ENCODE results near the gene FZR1. TPM values are rescaled to one million over a fixed set of nuclear protein-coding genes. Genes with fewer than 3 reads are reported as not detected.

Gene FZR1
- total and polyA plus RNA-seq, 5 experiments from 2014 or later, result 8.1 to 65.1 (median 11.8) TPM

DNA sequence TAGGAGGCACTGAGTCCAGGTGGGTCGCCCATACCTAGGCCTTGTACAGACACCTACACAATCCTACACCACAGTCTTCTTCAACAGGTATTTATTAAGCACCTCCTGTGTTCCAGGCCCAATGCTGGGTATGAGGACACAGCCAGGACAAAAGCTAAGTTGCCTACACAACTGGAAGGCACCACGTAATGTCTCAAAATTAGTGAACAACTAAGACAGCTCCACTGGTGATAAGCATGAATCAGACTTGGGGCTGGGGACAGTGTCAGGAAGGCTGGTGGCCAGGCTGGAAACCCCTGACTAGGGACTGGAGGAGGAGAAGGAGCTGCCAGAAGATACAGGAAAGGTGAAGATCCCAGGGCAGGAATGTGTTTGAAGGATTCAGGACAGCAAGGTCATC is 28.2 kb upstream of the FZR1 start:
- POLR2A ChIA-PET, result interaction anchor here (0.5 kb wide), 1 partner anchor 754 kb away, joined by 4 read pairs; no protein-coding TSS in a partner anchor
- ATAC-seq (no peak), DNase-seq (no peak)
- H3K36me3 Mint-ChIP-seq, result no peaks in the 10 kb centered on the region
- H3K4me3 Mint-ChIP-seq, result peak overlapping the region in 9 of 10 donors; percentile 16 to 88 (median 79)
- peak overlapping the region in 7 of 10 donors; percentile 20 to 86 (median 59) for H3K27ac Mint-ChIP-seq
- H3K4me1 Mint-ChIP-seq, result peaks cover 12 to 23% (median 12%) of the 10 kb centered on the region in 4 donors
- no peaks in the 10 kb centered on the region for H3K27me3 Mint-ChIP-seq
- H3K9me3 Mint-ChIP-seq, result no peaks in the 10 kb centered on the region

DNA sequence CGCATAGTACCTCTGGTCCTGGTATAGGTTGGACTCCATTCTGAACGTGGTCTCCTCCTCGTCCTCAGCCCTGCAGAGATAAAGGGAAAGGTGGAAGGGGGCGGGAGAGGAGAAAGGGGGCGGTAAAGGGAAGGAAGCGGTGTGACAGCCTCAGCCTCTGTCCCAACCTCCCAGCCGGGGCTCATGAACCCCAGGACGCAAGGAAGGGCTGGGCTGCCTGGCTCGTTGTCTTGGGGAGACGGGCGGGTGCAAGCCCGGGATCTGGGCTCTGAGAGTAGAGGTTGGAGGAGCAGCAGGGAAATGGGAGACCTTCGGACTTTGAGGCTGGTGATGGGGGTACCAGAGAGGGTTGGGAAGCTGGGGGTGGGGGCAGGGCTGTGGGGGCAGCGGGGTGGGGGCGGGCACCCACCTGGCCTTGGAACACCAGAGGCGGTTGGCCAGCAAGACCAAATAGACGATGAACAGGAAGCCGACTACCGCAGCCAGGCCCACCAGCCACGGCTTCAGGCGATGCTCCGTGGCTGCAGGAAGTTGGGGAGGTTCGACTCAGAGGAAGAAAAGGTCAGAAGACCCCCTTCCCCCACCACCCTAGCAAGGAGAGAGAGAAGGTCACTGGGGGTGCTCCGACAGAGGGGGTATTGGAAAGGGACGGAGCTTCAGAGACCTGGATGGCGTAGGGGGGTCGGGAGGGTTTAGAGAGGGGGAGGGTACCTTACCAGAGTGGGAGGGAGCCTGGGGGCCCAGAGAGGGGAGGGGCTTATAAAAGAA is 27.5 kb upstream of the FZR1 start:
- H3K4me1 Mint-ChIP-seq, result peaks cover 12 to 23% (median 12%) of the 10 kb centered on the region in 4 donors
- no peaks in the 10 kb centered on the region for H3K27me3 Mint-ChIP-seq
- H3K27ac Mint-ChIP-seq, result peak overlapping the region in 6 of 10 donors; percentile 53 to 88 (median 66)
- H3K36me3 Mint-ChIP-seq, result no peaks in the 10 kb centered on the region
- peak; percentile 42 to 46 for ATAC-seq
- peak in 4 of 10 donors; percentile 10 to 34 (median 18) for DNase-seq
- POLR2A ChIA-PET, result interaction anchor here (0.5 to 1.0 kb wide), 2 partner anchors 28 to 723 kb away, joined by 4 read pairs; partner anchors contain the start of gene FZR1
- peak overlapping the region; percentile 59 to 88 (median 79) for H3K4me3 Mint-ChIP-seq
- H3K9me3 Mint-ChIP-seq, result no peaks in the 10 kb centered on the region

DNA sequence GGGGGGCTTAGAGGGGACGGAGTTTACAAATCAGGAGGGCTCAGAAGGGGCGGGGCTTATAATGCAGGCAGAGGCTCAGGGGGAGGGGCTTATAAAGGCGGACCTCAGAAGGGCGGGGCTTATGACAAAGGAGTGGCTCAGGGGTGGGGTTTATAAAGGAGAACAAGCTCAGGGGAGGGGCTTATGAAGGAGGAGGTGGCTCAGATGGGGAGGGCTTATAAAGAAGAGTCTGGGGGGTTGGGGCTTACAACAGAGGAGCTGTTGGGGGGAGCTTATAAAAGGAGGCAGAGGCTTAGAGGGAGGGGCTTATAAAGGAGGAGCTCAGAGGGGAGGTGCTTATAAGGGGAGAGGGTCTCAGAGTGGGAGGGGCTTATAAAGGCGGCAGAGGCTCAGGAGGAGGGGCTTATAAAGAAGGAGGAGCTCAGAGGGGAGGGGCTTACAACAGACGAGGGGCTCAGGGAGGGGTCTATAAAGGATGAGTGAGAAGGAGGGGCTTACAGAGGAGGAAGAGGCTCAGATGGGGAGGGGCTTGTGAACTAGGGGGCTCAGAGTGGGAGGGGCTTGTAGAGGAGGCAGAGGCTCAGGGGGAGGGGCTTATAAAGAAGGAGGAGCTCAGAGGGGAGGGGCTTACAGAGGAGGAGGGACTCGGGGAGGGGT is 26.8 kb upstream of the FZR1 start:
- Mint-ChIP-seq H3K36me3 (no peaks in the 10 kb centered on the region), H3K27me3 (no peaks in the 10 kb centered on the region), H3K4me3 (peak overlapping the region in 8 of 10 donors; percentile 14 to 88 (median 68)), H3K9me3 (no peaks in the 10 kb centered on the region), H3K4me1 (peaks cover 12 to 23% (median 12%) of the 10 kb centered on the region in 4 donors), H3K27ac (peak overlapping the region in 4 of 10 donors; percentile 14 to 53 (median 26))
- POLR2A ChIA-PET, result interaction anchor here (0.5 to 1.4 kb wide), 3 partner anchors 14 to 723 kb away, joined by 4 read pairs; partner anchors contain the start of gene FZR1
- ATAC-seq (peak; percentile 73 to 78), DNase-seq (peak in 9 of 10 donors; percentile 28 to 83 (median 65))

DNA sequence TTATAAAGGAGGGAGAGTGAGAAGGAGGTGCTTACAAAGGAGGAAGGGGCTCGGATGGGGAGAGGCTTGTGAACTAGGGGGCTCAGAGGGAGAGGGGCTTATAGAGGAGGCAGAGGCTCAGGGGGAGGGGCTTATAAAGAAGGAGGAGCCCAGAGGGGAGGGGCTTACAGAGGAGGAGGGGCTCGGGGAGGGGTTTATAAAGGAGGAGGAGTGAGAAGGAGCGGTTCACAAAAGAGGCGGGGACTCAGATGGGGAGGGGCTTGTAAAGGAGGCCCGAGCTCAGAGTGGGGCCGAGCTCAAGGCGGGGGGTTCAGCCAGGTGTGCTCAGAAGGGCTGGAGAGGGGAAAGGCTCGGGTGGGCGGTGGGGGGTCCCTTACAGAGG is 26.3 kb upstream of the FZR1 start:
- no peaks in the 10 kb centered on the region for H3K27me3 Mint-ChIP-seq
- POLR2A ChIA-PET, result interaction anchor here (1.0 to 1.4 kb wide), 2 partner anchors 15 to 26 kb away, joined by 4 read pairs; partner anchors contain the start of gene FZR1
- peak in 8 of 10 donors; percentile 31 to 70 (median 42) for DNase-seq
- H3K36me3 Mint-ChIP-seq, result no peaks in the 10 kb centered on the region
- ATAC-seq, result peak; percentile 39 to 43
- H3K4me3 Mint-ChIP-seq, result peak overlapping the region in 4 of 10 donors; percentile 10 to 88 (median 48)
- peaks cover 12 to 27% (median 12%) of the 10 kb centered on the region in 4 donors for H3K4me1 Mint-ChIP-seq
- H3K9me3 Mint-ChIP-seq, result no peaks in the 10 kb centered on the region
- peak overlapping the region in 3 of 10 donors; percentile 21 to 53 (median 31) for H3K27ac Mint-ChIP-seq

DNA sequence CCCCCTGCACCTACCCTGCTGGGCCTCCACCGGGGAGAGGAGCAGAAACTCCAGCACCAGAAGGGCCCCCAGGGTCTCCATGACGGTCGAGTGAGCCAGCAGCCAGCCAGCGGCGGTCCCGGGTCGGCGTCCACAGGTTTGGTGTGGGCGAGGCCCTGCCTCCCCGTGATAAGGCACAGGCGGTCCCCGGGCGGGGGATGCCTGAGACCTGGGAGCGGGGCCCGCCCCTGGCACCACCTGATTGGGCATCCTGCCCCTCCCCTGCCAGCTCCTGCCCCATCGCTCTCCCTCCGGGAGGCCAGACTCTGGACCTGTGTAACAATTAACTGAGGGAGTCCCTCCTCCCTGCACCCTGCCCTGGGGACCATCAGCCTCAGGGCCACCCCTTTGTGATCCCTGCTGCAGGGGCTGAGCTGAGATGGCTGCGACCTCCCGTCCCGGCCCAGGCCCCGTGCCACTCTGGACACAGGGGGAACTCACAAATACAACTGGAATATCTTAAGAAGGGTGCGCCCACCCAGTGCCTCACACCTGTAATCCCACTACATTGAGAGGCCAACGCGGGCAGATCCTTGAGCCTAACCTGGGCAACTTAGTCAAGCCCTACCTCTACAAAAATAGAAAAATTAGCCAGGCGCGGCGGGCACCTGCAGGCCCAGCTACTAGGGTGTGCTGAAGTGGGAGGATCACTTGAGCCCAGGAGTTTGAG is 25.6 kb upstream of the FZR1 start, which contains the start of gene SMIM24:
TSS of gene SMIM24 (minus strand) at position 143 of the 709 bp plus-strand sequence. CDS start at position 81, 62 bp downstream.
- POLR2A ChIA-PET, result interaction anchor here (1.1 to 1.4 kb wide), 2 partner anchors 12 to 16 kb away, joined by 3 to 4 read pairs; no protein-coding TSS in a partner anchor
- DNase-seq (no peak), ATAC-seq (no peak)
- H3K4me3 Mint-ChIP-seq, result peak within 1 kb of the TSS in 6 of 10 donors; percentile 19 to 88 (median 62)
- H3K9me3 Mint-ChIP-seq, result no peaks in the 10 kb centered on the region
- H3K27ac Mint-ChIP-seq, result peak within 1 kb of the TSS in 3 of 10 donors; percentile 21 to 53 (median 31)
- no peaks in the 10 kb centered on the region for H3K27me3 Mint-ChIP-seq
- peaks cover 12 to 31% (median 13%) of the 10 kb centered on the region in 4 donors for H3K4me1 Mint-ChIP-seq
- H3K36me3 Mint-ChIP-seq, result no peaks in the 10 kb centered on the region

DNA sequence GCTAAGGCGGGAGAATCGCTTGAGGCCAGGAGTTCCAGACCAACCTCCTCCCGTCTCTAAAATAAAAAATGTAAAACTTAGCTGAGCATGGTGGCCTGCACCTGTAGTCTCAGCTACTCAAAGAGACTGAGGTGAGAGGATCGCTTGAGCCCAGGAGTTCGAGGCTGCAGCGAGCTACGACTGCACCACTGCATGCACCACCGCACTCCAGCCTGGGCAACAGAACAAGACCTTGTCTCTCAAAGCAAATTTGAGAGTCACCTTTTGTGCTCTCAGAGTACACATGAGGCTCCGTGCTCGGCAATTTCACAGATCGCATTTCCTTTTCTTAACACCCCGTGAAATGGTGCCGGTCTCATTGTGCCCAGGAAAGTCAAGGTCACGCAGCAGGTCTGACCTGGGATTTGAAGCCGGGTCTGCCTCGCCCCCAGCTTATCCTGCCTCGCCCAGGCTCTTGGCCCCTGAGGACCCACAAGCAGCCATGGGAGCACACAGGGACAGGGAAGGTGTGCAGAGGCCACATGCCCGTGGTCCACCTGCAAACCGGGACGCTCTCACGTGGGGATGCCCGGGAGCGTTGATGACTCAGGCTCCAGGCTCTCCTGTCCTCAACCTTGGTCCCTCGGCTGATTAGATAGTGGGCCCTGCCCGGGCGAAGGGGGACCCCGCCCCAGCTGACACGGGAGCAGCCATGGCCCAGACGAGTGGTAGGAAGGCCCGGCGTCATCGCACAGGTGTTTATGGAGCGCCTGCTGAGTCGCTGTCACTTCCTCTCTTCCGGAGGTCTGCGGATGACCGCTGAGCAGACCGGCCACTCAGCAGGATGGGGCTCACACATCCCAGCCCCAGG is 24.6 kb upstream of the FZR1 start:
- H3K27me3 Mint-ChIP-seq, result no peaks in the 10 kb centered on the region
- H3K9me3 Mint-ChIP-seq, result no peaks in the 10 kb centered on the region
- H3K4me3 Mint-ChIP-seq, result no peak overlapping the region
- peaks cover 12 to 31% (median 13%) of the 10 kb centered on the region in 4 donors for H3K4me1 Mint-ChIP-seq
- H3K36me3 Mint-ChIP-seq, result no peaks in the 10 kb centered on the region
- no peak overlapping the region for H3K27ac Mint-ChIP-seq
- ATAC-seq (no peak), DNase-seq (no peak)
- POLR2A ChIA-PET, result interaction anchor here (1.1 kb wide), 1 partner anchor 11 kb away, joined by 3 read pairs; no protein-coding TSS in a partner anchor

DNA sequence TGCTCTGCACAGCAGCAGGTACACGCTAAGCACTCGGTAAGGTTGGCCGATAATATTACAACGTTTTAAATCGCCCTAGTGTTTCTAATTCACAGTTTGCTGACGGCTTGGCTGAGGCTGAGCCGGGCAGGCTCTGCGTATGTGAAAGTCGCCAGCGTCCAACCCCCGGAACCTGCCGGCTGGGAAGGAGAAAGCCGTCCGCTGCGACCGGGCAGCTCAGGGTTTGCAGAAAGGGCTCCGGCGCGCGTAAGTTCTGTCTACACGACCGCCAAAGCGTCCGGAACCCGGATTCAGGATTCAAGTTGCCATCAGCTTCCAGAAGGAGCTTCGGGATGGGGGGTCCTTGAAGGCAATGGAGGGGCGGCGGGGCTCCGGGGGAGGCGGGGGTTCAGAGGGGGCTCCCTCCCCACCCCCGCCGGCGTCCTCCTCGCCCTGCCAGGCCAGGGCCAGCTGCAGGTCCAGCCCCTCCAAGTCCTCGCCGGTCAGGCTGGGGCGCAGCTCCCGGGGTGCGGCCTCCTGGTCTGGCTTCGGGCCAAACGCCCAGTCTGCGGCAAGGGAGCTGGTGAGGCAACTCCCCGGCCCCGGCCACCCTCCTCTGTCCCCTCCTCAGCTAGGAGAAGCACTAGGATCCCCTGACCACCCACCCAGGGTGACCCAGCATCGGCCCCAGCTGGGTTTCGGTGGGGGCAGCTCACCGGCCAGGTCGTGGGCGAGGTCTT is 23.4 kb upstream of the FZR1 start:
- DNase-seq (no peak), ATAC-seq (no peak)
- Mint-ChIP-seq H3K4me3 (no peak overlapping the region), H3K27me3 (no peaks in the 10 kb centered on the region), H3K36me3 (peaks cover 0 to 2% (median 0%) of the 10 kb centered on the region in 3 donors), H3K4me1 (peaks cover 12 to 31% (median 13%) of the 10 kb centered on the region in 4 donors), H3K9me3 (no peaks in the 10 kb centered on the region), H3K27ac (no peak overlapping the region)
- POLR2A ChIA-PET, result no interaction called here

DNA sequence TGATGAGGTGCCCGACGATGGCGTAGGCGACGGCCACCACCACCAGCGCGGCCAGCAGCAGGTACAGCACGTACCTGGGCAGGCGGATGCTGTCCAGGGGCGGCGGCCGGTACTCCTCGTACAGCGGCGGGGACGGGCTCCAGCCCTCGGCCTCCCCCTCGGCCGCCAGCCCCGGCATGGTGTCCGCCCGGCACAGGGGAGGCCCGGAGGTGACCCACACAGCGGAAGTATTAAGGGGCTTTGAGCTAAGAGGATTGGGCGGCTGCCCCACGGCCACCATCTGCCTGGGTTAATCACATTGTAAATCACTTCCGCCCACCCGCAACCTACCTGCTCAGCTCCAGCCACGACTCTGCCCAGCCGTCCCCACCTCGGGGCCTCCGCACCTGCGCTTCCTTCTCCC is 22.9 kb upstream of the FZR1 start, which contains the start of gene SMIM44:
TSS of gene SMIM44 (minus strand) at position 216 of the 403 bp plus-strand sequence. CDS start at position 178, 38 bp downstream.
- no peak for DNase-seq
- Mint-ChIP-seq H3K27me3 (no peaks in the 10 kb centered on the region), H3K9me3 (no peaks in the 10 kb centered on the region), H3K4me3 (no peak within 1 kb of the TSS), H3K36me3 (peaks cover 0 to 2% (median 0%) of the 10 kb centered on the region in 3 donors), H3K4me1 (peaks cover 8 to 25% (median 9%) of the 10 kb centered on the region in 4 donors), H3K27ac (peak within 1 kb of the TSS in 1 of 10 donors; percentile 82)
- ATAC-seq, result no peak
- POLR2A ChIA-PET, result no interaction called here

DNA sequence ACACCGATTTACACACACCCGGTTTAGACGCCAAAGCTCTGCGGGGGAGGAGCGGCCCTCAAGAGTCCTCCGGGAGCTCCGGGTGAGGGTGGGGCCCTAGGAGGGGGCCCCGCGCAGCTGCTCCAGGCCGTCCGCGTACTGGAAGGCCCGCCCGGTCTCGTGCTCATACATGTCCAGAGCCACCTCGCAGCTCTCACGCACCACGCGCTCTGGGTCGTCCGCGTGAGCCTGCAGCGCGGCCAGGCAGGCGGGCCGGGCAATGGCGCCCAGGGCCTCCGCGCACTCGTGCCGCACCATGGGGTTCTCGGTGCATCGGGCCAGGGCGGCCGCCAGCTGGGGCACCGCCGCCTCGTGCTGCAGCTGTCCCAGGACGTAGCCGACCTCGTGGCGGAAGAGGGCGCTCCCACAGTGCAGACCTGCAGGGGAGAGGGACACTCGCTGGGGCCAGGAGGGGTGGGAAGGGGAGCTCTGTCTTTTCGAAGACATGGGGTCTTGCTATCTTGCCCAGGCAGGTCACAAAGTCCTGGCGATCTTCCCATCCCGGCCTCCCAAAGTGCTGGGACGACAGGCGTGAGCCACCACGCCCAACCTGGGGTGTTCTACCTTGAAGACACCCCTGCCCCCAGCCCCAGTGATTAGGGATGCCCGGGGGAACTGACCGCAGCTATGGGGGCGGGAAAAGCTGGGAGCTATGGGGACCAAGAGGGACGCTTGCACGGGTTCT is 14.6 kb upstream of the FZR1 start:
- H3K36me3 Mint-ChIP-seq, result peaks cover 0 to 36% (median 6%) of the 10 kb centered on the region in 3 donors
- peaks cover 0 to 13% (median 1%) of the 10 kb centered on the region in 4 donors for H3K4me1 Mint-ChIP-seq

DNA sequence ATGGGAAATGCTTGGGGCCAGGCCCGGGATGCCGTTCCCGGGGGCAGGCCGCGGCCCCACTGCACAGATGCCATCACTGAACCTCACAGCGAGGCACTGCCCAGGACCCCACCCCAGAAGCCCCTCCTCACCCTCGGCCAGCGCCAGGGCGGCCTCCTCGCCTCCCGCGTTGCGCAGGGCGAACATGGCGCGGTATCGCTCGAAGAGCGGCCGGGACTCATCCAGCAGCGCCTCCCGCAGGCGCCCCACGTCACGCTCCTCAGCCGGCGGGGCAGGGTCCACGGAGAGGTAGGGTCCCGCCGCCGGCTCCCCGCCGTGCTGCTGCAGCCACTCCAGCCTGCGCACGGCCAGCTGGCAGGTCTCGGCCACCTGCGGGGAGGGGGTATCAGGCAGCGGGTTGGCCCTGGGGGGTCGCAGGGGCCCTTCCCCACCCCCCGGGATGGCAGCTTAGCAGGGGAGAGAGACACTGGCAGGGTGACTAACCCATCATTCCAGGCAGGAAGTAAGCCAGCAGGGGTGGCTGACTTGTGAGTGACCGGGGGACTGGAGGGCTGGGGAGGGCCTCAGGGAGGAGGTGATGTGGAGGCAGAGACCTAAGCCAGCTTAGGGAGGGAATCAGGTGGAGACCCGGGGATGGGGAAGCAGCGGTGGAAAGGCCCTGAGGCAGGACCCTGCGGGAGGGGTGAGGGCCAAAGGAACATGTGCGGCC is 13.8 kb upstream of the FZR1 start:
- Mint-ChIP-seq H3K27me3 (no peaks in the 10 kb centered on the region), H3K4me3 (no peak overlapping the region), H3K4me1 (peaks cover 2 to 18% (median 4%) of the 10 kb centered on the region in 4 donors), H3K27ac (peak overlapping the region in 1 of 10 donors; percentile 51), H3K9me3 (no peaks in the 10 kb centered on the region), H3K36me3 (peaks cover 0 to 40% (median 7%) of the 10 kb centered on the region in 3 donors)
- POLR2A ChIA-PET, result interaction anchor here (0.6 to 1.1 kb wide), 2 partner anchors 9 to 11 kb away, joined by 3 read pairs; no protein-coding TSS in a partner anchor
- ATAC-seq (no peak), DNase-seq (no peak)

More for the DNA sequence above, 14.6 kb upstream of the FZR1 start:
- Mint-ChIP-seq H3K4me3 (no peak overlapping the region), H3K9me3 (no peaks in the 10 kb centered on the region), H3K27me3 (no peaks in the 10 kb centered on the region), H3K27ac (no peak overlapping the region)
- ATAC-seq, result no peak
- no peak for DNase-seq
- POLR2A ChIA-PET, result interaction anchor here (0.6 to 1.1 kb wide), 2 partner anchors 10 to 11 kb away, joined by 3 read pairs; no protein-coding TSS in a partner anchor

Data from naive thymus-derived CD8-positive, alpha-beta T cell (primary cell).